ENCODE measurements around the gene OLFM1.

GRCh38 chr9:135087489-135087792 is at the start of gene OLFM1:
- TF ChIP-seq CTCF (IDR thresholded peaks at IDR 0.05) = peak; percentile 80
- no peak for TF ChIP-seq TCF7L2 (IDR thresholded peaks at IDR 0.05; ENCODE audit: low read depth, low read length)
- no peak for TF ChIP-seq POLR2AphosphoS5 (IDR thresholded peaks at IDR 0.05; ENCODE audit: low read depth, low read length)
- TF ChIP-seq REST (IDR thresholded peaks at IDR 0.05; ENCODE audit: insufficient read depth in 1 of 2, low read depth in 2 of 2, low read length in 1 of 2) = no peak

All from Panc1 (cell line).